IPS-NIHi11 (cell line): ENCODE measurements around the gene CYP21A2.

Experiments
- DNase-seq: peaks from one replicate; pipeline ENCODE4 v3.0.0; 2012; ENCODE audit warnings: mixed read lengths, low spot score

CYP21A2 gene

DNA sequence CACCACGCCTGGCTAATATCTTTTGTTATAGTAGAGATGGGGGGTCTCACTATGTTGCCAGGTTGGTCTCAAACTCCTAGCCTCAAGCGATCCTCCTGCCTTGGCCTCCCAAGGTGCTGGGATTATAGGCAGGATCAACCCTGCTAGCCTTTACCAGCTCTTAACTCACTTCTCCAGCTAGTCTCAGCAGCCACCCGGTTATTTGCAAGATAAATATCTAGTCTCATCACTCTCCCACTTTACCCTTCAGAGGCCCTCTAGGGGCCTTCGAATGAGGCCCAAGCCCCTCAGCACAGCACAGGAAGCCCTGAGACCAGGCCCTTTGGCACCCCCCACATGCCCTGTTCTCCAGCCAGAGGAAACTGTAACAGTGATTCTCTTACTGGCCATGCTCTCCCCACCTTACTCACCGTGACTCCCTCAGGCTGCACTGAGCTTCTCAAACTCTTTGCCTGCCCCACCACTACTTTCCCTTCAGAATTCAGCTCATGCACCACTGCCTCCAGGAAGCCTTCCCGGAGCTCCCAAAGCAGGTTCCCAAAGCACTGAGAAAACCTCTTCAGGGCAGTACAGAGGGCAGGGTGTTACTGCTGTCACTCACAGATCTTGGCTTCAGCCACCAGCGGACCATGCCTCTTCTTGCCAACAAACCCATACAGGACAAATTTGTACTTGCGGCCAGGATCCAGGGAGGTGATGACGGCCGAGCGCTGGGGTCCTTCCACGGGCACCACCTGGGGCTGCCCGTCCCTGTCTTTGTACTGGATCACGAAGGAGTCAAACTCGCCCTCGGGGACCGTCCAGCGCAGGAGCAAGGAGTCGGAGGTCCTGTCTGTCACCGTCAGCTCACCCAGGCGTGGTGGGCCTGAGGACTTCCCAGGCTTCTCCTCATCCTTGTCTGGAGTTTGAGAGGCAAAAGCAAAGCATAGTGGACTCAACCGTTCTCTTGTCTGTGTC is 45.9 kb downstream of the CYP21A2 start:
- no peak for DNase-seq

DNA sequence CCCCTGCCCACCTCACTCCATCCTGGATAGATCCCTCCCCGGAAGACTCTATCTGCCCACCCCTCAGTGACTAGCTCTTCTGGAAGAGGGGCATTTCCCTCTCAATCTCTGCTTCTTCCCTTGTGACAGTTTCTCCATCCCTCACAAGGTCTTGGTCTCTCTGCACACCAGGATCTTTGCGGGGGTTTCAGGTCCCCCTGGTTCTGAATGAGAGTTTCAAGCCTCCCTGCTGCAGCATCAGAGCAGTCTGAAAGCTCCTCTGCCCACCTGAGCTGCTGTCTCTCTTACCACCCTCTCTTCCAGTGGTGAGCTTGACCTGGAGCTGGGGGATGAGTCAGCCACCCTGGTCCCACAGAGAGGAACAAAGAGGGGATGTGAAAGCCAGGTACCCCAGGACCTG is 46.6 kb downstream of the CYP21A2 start:
- no peak for DNase-seq

DNA sequence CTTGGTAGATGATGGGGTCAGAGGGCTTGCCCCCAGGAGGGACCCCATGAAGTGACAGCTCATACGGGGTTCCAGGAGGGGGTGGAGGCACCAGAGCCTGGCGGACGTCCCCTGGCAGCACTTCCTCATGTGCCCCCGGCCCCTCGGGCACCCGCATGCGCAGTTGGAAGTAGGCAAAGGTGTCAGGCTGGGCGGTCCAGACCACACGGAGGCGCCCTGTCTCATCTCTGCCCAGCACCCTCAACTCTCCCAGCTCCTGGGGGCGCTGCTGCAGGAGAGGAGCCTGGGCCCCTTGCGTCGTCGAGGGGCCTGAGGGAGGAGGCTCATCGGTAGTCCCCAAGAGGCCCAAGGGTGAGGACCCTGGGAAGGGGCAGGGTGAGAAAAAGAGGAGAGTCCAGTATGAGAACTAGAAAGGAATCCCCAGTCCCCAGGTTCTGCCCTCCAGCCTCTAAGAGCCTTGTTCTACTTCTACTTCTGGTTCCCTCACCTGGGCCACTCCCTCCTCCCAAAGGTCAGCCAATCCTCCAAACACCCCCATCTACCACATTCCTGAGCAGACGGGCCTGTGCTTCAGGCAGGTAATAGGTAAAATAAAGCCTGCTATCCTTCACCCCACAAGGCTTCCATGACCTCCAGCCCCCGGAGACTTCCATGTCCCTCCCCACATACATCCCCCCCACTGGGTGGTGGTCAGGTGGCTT is 47.7 kb downstream of the CYP21A2 start:
- no peak for DNase-seq

DNA sequence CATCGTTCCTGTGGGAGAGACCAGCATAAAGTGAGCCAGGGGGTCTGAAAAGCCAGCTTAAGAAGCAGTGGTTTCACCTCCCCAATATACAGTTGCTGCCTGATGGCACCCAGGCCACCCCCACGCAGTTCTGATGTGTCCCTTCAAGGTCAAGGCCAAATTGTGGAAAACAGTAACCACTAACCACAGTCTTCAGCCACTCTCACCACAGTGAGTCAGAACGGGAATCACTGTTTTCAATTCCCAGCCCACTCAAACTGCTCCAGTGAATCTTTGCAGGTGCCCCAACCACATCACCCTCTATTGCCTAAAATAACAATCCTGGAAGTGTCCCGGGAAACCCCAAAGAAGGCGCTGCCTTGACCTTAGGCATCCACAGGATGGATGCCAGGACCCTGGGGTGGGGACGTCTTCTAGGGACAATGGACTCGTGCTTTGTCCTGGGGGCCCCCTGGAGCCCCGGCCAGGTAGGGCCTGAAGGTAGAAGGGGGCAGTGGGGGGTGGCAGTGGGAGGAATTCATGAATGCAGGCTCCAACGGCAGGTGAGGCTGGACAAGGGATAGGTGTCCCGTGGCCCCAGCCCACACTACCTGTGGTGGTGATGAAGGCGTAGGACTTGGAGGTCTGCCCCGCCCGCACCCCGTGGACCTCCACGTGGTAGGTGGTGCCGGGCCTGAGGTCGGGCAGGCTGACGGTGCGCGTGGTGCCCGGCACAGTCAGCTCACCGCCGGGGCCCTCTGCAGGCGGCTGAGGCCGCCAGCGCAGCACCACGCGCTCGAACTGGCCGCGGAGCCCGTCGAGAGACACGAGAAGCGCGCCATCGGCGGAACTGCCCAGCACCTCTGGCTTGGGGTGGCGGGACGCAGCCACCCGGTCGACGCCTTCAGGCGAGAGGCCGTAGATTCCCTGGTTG is 48.7 kb downstream of the CYP21A2 start:
- peak; percentile 75 for DNase-seq

DNA sequence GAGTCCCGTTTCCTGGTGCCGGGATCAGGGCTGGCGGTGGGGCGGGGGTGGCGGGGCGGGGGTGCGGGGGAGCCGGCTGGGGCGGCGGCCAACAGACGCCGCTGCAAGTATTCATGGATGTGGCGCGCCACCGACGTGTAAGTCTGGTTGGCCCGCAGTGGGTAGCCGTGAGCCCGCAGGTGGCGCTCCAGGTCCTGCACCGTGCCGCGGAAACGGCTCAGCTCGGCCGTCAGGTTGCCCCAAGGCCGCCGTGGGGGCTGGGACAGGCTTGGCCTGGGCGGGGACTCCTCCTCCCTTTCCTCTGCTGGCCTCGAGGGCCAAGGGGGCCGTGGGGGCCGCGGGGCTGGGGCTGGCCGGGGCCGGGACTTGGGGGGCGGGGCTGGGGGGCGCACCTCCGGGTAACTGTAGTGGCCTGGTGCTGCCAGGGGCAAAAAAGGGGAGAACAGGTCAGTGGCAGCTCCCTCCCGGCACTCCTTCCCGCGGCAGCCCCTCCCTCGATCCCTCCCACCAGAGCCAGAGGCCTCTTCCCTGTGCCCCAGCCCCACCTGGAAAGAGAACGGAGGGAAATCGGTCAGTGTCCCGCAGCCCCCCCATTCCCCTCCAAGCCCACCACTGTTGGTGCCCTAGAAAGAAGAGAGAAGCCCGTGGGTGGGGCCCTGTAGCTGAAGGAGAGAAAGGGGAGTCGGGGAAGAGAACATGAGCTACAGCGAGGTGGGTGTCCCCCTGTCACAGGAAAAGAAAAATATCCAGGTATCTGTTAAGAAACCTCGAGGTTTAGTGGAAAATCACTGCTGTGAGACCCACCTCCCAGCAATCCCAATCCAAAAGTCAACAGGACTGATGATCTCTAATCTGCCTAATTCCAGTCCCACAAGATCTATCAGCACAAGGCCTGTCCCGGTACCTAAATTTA is 49.6 kb downstream of the CYP21A2 start:
- DNase-seq: peak; percentile 91

DNA sequence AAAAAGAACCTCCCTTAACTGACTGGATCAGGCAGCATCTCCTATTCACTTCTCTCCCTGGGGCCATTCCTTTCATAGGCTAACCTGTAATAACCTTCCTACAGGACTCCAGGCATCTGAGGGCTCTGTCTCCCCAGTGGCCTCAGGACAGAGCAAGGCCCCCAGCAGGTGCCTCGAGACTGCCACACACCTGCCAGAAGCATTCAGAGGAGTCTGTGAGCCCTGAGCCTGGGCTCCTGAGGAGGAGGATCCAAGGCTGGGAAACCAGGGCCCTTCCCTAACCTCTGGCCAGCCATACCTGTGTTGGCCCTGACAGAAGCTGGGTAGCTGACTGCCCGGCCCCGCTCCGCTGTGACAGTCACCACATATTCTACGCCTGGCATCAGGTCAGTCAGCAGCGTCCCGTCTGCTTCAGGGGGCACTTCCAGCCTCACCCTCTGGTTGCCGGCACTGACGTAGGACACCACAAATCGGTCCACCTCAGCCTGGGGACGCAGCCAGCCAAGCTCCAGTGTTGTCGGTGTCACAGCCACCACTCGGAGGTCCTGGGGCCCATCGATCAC is 50.4 kb downstream of the CYP21A2 start:
- no peak for DNase-seq

DNA sequence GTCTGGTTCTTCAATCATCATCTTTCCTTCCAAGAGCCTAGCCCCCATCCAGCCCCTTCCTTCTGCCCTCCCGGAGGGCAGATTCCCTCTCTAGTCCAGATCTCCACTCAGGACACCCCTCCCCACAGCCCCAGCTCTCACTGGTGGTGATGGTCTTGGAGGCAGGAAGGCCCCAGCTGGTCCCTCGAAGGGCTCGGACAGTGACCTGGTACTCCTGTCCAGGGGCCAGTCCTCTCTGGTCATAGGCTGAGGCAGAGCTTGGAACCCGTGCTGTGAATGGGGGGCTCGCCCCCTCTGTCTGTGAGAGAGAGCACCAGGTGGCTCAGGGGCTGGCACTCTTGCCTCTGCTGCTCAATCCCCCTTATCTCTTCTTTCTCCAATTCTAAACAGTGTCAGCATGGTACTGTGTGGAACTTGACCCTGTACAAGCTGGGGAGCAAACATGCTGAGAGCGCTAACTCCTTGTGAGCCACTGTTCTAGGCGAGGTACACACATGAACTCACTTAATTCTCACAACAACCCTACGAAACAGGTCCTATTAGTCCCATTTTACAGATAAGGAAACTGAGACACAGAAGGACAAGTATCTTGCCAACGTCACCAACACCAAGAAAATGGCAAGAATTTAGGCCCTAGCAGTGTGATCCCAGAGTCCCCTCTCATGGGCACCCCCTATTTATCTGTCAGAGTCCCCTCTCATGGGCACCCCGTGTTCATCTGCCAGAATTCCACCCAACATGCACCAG is 51.0 kb downstream of the CYP21A2 start:
- DNase-seq: no peak
